Measurements from ENCODE around the gene MMP13. TPM values are rescaled to one million over a fixed set of nuclear protein-coding genes. Genes with fewer than 3 reads are reported as not detected.

The MMP13 gene
- total RNA-seq, 1 donor from 2014 or later: not detected

DNA sequence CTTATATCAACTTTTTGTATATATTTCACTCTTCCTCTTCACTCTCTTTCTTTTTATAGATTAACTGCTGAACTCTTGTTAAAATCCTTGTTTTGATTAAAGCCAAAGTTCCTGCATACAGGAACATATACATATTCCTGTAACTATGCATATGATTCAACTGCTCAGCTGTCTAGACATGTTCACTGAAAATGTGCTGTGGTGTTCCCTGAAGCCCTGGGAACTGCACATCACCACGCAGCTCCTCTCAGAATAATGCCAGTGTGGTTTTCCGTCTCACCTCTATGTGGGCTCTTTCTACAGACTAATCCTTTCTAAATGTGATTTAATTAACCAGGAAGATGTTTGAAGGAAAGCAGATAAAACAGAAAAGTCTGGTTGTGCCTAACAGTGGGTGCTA, 55.2 kb downstream of the MMP13 start:
- Histone ChIP-seq H3K79me2 (ENCODE audit: low read depth) (no peaks in the 10 kb centered on the region), H3K4me2 (no peak overlapping the region), H3K4me3 (no peak overlapping the region), H2AFZ (replicated peaks) (no peak overlapping the region), H3K27me3 (no peaks in the 10 kb centered on the region), H3K27ac (no peak overlapping the region), H4K20me1 (ENCODE audit: low read depth) (no peaks in the 10 kb centered on the region), H3K36me3 (no peaks in the 10 kb centered on the region), H3F3A (ENCODE audit: low read depth) (no peaks in the 10 kb centered on the region), H3K9ac (no peak overlapping the region), H3K4me1 (peaks cover 5% of the 10 kb centered on the region), H3K9me3 (ENCODE audit: low read depth) (no peaks in the 10 kb centered on the region)
- Mint-ChIP-seq H3K4me1 (no peaks in the 10 kb centered on the region), H3K9me3 (peaks cover 2% of the 10 kb centered on the region), H3K27ac (no peak overlapping the region), H3K27me3 (ENCODE audit: insufficient read depth, low read depth) (no peaks in the 10 kb centered on the region), H3K4me3 (no peak overlapping the region), H3K36me3 (no peaks in the 10 kb centered on the region)
- no peak for DNase-seq (ENCODE audit: low spot score)
- TF ChIP-seq, protein P1, sequence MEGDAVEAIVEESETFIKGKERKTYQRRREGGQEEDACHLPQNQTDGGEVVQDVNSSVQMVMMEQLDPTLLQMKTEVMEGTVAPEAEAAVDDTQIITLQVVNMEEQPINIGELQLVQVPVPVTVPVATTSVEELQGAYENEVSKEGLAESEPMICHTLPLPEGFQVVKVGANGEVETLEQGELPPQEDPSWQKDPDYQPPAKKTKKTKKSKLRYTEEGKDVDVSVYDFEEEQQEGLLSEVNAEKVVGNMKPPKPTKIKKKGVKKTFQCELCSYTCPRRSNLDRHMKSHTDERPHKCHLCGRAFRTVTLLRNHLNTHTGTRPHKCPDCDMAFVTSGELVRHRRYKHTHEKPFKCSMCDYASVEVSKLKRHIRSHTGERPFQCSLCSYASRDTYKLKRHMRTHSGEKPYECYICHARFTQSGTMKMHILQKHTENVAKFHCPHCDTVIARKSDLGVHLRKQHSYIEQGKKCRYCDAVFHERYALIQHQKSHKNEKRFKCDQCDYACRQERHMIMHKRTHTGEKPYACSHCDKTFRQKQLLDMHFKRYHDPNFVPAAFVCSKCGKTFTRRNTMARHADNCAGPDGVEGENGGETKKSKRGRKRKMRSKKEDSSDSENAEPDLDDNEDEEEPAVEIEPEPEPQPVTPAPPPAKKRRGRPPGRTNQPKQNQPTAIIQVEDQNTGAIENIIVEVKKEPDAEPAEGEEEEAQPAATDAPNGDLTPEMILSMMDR (IDR thresholded peaks at IDR 0.05): no peak
- no peak for TF ChIP-seq EZH2 (IDR thresholded peaks at IDR 0.05)
- no peak for TF ChIP-seq EZH2phosphoT487 (IDR thresholded peaks at IDR 0.05)

Small RNA genes lying within 50 kb of the gene (small RNA-seq; reads per million reads assigned to genes)
- gene RNU7-159P: not detected

Other genes starting within 250 kb of the MMP13 start
- not detected in 2 replicates for gene MMP27, start 250.0 kb downstream of the MMP13 start, total RNA-seq (ENCODE audit: low replicate concordance)
- not detected in 2 replicates for gene MMP8, start 230.8 kb downstream of the MMP13 start, total RNA-seq (ENCODE audit: low replicate concordance)
- gene MMP10, start 175.1 kb downstream of the MMP13 start, total RNA-seq (ENCODE audit: low replicate concordance): 0.32 TPM in 1 of 2 replicates, not detected in the other
- gene MMP1, start 157.6 kb downstream of the MMP13 start, total RNA-seq (ENCODE audit: low replicate concordance): not detected in 2 replicates
- not detected in 2 replicates for gene MMP3, start 112.1 kb downstream of the MMP13 start, total RNA-seq (ENCODE audit: low replicate concordance)
- gene MMP12, start 80.8 kb downstream of the MMP13 start, total RNA-seq (ENCODE audit: low replicate concordance): not detected in 2 replicates
- gene DCUN1D5, start 136.4 kb upstream of the MMP13 start, total RNA-seq (ENCODE audit: low replicate concordance): 75.9 and 77.1 TPM in 2 replicates
- 51.7 and 61.1 TPM in 2 replicates for gene DYNC2H1, start 153.7 kb upstream of the MMP13 start, total RNA-seq (ENCODE audit: low replicate concordance)